Measurements from ENCODE around the gene HUS1B.

GRCh38 chr6:611928-612327, 45.0 kb downstream of the HUS1B start:
- TF ChIP-seq POLR2AphosphoS5 (IDR thresholded peaks at IDR 0.05), result no peak
- TF ChIP-seq POLR2A (IDR thresholded peaks at IDR 0.05), result no peak
- TF ChIP-seq CTCF (IDR thresholded peaks at IDR 0.05), result no peak
- TF ChIP-seq EP300 (IDR thresholded peaks at IDR 0.05), result no peak
